Stimulated activated CD4-positive, alpha-beta T cell treated with anti-CD3 and anti-CD28 coated beads, Interleukin-2, amount 100 ng/mL, for 48 hours (primary cell): ENCODE data around the gene ADTRP.

ENCODE experiments used
- DNase-seq, 2 donors: peaks; one replicate each; pipeline ENCODE4 v3.0.0-alpha.2; 2020

Gene ADTRP, protein sequence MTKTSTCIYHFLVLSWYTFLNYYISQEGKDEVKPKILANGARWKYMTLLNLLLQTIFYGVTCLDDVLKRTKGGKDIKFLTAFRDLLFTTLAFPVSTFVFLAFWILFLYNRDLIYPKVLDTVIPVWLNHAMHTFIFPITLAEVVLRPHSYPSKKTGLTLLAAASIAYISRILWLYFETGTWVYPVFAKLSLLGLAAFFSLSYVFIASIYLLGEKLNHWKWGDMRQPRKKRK

DNA sequence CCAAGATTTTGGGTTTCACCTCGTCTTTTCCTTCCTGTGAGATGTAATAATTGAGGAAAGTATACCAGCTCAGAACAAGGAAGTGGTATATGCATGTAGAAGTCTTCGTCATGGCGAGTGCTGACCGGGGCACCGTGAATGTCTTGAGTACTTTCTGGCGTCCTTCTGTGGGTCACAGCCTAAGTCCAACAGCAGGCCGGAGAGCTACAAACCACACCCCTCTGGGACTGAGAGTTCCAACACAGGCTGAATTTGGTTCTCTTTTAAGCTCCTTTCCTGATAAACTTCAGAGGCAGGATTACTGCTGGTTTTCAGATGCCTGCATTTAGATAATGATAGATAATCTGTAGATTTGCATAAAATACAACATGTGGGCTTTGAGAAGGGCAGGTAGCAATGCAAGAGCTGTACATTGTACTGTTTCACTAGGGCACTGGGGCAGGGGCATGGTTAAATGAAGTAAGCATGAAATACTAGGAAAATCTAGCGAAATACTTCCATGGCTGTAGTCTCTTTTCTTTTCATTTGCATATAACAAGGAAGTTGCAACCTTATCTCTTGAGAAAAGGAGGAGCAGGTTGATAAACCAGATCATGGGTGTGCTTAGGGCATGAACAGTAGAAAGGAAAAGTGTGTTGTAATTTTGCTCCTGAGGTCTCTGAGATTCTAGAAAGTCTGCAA is at the start of gene ADTRP:
ADTRP (minus strand) TSS at position 156 of the 681 bp plus-strand sequence; CDS start at position 112, 44 bp downstream.
- DNase-seq, result no peak

DNA sequence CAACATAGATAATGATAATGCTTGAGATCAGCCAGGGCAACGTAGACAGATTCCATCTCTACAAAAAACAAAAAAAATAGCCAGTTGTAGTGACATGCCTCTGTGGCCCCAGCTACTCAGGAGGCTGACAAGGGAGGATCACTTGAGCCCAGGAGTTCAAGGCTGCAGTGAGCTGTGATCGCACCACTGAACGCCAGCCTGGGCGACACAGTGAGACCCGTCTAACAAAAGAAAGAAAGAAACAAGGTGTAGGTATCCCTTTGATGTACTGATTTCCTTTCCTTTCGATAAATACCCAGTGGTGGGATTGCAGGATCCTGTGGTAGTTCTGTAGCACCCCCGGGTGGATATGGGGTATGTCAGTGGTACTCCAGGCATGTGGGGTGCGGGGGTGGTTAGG is 48.2 kb upstream of the ADTRP start:
- DNase-seq, result no peak

DNA sequence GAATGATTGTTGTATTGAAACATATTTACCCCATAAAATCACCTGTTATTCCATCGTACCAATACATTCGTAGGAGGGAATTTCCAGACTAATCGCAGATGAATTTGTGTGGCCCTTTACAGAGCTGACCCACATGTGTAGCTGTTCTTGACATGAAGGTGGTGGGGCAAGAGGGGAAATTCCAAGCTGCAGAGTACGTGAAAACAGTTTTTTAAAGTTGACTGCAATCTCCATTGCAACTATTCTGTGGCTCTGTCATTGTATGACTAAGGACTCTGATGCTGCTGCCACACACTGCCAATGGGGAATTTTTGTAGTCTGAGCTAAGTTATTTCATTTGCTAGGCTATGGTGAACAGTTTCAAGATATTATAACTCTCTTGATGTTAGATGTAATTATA is 46.4 kb upstream of the ADTRP start:
- DNase-seq, result peak in 1 of 2 donors; percentile 10

DNA sequence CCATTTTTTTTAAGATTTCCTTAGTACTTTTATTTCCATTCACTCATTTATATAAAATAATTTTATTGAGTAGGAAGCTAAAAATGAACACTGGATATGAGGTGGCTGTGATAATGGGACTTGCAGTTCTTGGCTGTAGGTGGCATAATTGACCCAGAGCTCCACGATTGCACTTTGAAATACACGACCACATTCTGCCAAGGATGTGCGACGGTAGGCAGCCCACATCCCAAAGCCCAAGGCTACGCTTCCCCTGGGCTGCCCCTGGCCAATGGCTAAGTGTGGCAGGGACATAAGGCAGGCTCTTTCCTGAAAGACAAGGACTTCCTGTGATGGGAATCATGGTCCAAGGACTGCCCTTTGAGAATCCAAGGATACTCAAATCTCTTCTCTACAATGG is 43.7 kb upstream of the ADTRP start:
- DNase-seq, result no peak

DNA sequence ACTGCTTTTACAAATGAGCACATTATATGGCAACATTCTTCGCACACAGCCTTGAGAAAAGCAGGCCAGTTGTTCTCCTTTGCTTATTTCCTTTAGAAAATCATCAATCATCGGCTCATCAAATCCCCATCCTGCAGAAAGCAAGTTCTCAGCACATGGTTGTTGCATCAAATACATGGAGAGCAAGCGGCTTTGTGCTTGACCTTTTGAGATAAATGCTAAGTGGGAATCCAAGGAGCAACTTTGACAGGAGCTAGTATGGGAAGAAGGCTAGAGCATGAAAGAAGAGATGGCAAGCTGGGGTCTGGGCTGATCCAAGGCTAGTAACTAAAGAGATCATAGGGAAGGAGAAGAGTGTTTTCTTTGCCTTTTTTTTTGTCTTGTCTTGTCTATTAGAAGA is 43.2 kb upstream of the ADTRP start:
- no peak for DNase-seq

DNA sequence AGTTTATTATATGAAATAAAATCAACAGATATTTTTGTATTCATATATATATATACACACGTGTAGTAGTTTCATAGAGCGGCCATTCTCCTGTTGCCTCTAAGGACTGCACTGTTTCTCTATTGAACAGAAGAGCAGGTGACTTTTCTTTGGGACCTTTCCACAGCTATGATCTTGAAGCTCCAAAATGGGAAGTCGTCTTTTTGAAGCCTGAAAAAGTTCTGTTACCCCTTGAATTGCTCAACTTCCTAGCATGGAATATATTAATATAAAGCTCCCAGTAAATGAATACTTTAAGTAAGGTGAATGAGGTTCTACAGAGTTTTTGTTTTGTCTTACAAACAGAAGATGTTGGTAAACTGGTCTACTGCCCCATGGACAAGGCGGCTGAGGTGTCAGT is 42.2 kb upstream of the ADTRP start:
- no peak for DNase-seq

DNA sequence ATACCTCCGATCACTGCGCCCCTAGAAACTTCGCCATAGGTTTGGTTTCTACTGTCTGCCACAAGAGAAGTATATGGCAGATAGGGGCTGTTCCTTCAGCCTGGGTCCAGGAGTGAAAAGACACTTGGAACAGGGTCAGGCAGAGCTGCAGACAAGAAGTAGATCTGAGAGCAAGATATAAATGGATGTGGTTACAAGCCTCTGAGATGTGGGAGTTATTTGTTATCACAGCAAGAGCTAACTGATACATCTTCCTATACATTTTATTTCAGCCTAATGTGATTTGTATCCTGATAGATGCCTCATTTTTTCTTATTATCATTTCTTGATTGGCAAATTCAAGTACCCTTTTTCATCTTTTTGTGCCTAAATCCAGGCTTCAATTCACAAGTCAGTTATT is 40.9 kb upstream of the ADTRP start:
- no peak for DNase-seq

DNA sequence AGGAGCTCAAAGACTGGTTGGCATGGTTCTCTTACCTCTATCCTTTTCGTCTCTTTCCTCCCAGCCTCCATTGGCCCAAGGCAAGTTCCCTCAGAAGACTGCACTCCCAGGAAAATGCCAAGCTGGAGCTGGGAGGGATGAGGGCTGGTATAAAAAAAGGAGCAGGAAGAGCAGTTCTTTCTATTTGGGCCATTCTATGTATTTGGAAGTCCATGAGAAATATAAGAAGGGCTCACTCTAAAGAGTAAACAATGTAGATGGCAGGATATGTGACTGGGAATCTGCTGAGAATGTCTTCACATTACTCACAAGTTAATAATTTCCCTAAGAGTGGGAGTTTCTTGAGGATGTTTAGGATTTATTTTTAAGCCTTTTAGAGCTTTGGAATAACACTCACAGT is 36.6 kb upstream of the ADTRP start:
- no peak for DNase-seq

DNA sequence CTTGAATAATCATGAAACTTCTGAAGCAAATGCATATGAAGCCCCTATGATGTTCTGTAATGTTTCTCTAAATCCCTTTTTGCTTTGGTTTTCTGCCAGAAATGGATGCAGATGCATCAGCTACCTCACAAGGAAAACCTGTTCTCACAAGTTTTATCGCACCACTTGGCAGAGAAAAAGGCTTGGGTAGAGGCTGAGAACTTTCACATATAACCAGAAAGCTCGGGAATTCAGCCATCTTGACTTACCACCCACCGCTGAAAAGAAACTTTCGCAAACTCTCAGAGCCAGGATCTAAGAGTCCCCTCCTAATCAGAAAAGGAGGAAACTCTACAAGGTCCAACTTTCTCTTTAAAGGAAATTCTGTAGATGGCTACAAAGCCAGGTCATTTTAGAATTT is 36.2 kb upstream of the ADTRP start:
- no peak for DNase-seq

DNA sequence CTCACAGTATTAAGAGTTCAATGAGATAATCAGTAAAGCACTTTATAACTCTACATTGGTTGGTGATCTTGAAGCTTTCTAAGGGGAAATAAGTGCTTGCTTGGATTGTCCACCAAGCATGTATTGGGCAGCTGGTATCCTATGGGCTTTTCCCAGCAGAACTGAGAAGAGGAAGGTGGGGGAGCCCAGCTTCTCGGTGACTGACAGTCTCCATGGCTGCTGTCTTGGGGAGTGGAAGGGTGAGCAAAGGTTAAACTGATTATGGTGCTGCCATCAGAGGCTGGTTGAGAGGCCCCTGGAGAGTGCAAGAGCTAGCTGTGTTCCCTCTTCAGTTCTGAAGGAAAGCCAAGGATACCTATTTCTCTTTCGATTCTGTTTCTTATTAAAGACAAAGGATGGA is 35.5 kb upstream of the ADTRP start:
- DNase-seq, result no peak

DNA sequence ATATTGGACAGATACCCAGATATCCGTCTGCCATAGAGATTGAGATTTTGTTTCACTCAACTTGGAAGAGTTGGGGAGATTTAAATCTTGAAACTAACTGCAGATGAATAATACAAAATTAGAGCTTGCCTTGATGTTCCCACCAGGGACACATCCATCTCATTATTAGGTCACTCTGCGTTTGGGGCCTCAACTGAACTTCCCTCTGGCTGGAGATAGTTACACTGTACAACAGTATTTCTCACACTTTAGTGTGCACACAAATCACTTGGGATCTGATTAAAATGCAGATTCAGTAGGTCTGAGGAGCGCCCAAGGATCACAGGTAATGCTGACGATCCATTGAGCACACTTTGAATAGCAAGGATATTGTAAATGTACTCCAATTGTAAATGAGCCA is 35.0 kb upstream of the ADTRP start:
- DNase-seq, result no peak

DNA sequence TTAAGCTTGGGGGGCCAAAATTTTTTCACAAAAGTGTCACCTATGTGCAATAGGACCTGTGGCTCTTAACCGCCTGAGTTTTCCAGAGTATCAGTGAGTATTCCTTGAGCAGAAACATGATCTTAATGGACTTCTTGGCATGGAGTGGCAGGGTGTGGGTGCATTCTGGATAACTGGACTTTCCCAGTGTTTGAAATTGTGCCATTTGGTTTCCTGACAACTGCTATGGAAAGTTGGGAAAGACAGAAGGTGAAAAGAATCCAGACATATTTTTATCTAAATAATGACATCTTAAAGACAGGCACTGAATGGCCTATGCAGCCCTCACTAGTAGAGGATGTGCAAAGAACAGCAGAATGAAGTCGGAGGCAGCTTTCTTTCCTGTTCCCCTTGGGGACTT is 34.3 kb upstream of the ADTRP start:
- DNase-seq, result no peak

DNA sequence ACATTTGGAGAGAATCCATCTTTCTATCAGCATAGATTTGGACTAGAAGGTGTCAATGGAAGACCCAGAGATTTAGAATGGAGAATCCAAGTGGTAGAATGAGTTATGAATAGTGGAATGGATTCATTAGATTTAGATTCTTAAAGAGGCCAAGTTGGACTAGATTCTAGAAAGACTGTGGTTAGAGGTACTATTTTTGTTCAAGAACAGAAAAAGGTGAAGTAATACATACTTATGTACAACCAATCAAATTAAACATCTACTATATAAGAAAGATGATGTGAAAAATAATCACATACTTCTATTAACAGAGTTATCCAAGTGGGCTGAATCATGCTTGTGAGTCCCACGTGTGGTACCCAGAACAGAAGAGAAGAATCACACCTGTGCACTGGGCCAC is 33.8 kb upstream of the ADTRP start:
- DNase-seq, result no peak

DNA sequence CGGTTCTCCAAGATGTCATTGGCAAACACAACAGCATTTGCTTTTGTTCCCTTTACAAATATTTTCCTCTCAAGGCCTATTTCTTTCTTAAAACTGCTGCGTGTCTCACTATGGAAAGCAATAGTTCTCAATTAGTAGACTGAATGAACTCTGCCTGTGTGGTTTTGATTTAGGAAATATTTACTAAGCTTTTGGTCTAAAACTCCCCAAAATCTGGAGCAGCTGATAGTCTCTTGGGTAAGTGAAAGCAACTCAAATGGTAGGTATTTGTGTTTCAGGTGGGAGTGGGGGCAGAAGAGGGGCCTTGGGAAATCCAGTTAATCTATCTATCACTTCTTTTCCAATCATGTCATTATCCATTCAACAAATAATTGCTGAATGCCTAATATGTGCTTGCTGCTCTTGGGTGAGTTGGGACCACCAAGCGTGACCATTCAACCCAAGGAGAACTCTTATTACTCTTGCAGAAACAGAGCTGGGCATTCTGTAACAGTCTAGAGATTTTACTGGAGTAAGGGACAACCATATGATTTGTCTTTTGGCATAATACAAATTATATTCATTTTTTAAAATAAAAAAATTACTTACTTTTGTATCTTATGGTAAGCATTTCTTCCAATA is 33.2 kb upstream of the ADTRP start:
- no peak for DNase-seq

DNA sequence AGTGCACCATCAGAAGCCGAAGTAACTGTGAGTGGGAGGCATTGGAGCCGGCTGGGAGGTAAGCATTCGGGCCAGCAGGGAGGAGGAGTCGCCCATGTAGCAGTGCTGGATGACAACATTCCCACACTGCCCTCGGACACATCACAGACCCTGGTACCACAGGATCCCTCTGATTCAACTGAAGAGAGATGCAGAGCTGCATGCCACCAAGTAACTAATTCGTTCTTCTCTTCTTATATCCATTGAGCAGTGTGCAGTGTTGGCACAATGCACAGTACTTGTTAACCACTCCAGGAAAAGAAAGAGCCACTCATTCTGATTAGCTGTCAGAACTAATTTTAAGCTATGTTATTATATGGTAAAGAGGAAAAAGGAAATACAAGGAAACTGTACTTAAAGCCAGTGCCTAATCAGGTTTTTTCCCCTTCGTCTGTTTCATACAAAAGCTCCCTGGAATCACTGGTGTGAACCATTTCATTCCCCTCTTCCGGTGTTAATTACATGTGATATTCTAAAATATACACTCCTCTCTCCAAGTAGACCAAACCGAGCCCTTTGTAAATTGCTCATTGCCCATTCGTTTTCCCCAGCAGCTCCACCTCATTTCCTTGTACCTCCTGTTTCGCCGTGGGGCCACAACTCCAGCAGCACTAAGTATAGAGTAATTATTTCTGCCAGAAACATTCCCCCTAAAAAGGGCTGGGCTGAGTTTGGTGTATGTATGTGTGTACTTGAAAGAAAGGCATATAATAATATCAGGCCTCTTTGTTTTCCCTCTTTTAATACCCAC is 32.4 kb upstream of the ADTRP start:
- no peak for DNase-seq

DNA sequence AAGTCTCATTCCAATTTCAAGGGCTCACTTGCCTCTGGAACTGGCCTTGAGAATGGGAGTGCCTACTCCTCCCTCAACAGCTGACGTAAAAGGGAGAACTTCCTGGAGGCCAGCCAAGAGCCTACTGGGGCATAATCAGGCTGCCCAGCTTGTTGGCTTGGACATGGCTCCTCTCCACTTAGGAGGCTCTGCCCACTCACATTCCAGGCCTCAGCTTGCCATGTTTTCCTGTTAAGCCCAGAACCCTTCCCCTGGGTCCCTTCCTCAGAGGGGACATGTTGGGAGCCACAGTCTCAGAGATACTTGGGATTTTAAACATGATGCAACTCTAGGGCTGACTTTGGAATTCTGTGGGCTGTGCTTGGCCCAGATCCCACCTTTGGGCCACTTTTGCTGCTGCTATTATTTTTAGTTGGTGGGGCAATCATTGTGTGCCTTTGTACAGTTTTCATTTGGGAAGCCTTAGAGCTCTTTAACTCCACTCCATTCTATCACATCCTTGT is 31.5 kb upstream of the ADTRP start:
- DNase-seq, result no peak

DNA sequence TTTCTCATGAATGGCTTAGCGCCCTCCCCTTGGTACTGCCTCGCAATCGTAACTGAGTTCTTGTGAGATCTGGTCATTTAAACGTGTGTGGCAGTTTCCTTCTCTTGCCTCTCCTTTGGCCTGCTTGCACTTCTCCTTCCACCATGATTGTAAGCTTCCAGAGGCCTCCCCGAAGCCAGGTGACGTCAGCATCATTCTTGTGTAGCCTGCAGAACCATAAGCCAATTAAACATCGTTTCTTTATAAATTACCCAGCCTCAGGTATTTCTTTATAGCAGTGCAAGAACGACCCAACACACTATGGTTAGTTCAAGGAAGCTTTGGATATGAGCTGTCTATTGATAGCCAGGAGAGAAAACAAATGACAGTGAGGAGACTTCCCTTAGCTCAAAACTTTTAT is 29.5 kb upstream of the ADTRP start:
- no peak for DNase-seq

DNA sequence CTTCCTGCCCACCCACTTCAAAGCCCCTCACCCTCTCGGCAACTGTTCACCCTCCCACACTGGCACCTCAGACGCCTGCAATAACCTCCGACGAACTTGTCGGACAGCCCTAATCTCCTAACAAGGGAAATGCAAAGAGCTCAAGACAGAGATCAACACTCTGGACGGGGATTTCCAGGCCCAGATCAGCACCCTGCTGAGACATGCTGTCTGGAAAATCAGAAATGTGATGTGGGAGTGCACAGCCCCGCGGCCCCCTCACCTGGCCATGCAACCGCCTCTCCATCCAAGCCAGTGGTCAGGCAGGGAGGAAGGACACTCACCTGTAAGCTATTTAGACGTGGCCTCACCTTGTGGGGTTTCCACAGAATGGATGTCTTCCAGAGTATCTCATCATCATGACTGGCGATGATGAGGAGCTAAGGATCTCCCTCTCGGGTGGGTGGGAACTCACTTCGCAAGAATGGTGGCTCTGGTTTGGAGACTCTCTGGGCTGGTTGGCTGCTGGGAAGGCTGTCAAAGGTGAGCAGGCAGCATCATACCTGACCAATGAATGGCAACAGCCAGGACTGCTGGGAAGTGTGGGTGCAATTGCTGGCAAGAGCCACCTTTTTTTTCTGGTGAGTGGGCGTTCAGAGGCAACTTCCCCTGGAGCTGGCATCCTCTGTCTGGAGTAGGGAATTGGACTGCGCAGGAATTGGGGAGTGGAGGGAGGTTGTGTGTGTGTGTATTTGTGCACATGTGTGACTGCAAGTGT is 28.1 kb upstream of the ADTRP start:
- DNase-seq, result no peak

DNA sequence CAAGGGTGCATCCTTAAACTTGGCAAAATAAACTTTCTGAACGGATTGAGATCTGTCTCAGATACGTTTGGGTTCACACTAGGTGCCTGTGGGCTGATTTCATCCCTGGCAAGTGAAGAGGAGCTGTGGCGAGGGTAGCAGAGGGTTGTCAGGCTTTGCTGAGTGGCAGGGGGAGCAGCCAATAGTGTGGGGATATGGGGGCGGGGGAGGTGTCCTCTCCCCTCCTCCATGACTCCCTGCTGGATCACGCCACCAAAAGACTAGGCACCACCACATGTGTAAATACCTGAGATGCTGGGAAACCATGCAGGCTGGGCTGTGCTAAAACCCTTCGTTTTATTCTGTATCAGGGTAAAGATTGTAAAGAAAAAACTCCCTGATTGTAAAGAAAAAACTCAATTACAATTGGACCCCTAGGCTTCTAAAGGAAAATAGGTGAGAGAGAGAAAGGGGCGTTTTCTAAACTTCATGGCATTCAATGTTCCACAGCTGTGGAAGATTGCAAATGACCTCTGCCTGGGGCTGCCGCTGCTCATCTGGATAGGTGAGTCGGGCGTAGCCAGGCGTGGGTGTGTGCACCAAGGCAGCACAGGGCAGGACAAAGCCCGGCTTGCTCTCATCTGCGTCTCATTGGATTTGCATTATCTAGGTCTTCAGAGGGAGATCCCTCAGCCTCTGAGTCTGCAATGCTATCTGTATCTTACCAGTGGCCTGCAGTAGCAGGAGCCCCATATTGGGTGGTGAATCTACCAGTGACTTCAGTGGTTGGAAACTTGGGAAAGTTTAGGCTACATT is 26.9 kb upstream of the ADTRP start:
- no peak for DNase-seq

DNA sequence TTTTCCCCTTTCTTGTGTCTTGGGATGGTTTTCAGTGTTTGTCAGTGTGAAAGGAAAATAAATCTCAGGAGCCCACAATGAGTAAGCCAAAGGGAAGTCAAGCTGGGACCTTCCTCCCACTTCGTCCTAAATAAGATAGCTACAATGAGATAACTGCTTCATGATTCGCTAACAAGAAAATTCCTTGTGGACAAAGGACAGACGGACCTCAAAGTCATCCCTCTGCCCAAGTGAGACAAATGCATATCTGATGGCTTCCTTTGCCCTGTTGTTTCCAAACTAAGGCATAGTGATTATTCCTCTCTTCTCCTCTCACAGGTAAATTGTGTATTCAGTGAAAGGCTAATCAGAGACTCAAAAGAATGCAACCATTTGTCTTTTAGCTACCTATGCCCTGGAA is 26.1 kb upstream of the ADTRP start:
- no peak for DNase-seq

DNA sequence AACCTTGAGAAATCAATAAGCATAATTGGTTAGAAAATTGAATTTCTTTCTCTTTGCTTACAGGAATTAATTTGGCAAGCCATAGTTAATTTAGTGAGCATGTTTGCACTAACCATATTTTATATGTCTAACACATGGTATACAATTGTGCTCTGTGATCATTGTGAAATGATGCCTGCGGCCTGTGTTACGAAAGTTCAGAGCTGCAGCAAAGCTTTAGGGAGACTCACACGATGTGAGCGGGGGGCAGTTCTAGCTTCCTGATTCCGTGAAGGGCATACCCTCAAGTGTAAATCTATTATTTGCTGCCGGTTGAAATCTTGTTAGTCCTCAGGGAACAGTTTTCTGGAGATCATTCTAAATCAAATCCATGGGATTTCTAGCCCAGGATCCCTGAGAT is 25.5 kb upstream of the ADTRP start:
- DNase-seq, result no peak

DNA sequence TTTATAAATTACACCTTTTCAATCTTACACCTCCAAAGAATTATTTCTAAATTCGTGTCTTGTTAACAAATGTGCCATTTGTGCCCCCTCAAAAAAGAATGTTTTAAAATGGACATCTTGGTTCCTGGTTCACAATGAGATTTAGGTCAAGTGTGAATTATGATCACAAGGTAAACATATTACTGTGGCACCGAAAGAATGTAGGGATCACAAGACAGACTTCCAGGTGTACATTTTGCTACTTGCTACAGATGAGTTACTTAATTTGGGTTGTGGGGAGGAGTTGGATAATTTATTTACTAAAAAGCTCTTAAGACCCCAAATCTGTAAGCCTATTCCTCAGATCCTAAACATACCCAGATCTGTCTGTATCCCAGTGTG is 25.0 kb upstream of the ADTRP start:
- DNase-seq, result no peak
